ENCODE measurements around the gene S100A10. TPM values are rescaled to one million over a fixed set of nuclear protein-coding genes. Genes with fewer than 3 reads are reported as not detected.

Gene S100A10
- total RNA-seq, 1 experiment from 2014 or later, result 160 TPM

- no peak overlapping the region for H2BK120ac ChIP-seq (ENCODE audit: low read depth, low read length, poor library complexity, severe bottlenecking)
- no peak overlapping the region for H3K4ac ChIP-seq (ENCODE audit: low read depth, low read length)
- H3K27me3 ChIP-seq (ENCODE audit: insufficient read depth, low read length), result no peaks in the 10 kb centered on the region
- no peak overlapping the region for H2AK5ac ChIP-seq (ENCODE audit: insufficient read length, low read length)
- H3K79me1 ChIP-seq (ENCODE audit: insufficient read depth, low read depth, low read length, poor library complexity, severe bottlenecking), result no peaks in the 10 kb centered on the region
- H3K9ac ChIP-seq (ENCODE audit: extremely low read depth, insufficient read length, low read length), result no peak overlapping the region
- H2BK15ac ChIP-seq (ENCODE audit: low read depth, low read length), result no peak overlapping the region
- WGBS (ENCODE audit: extremely low coverage, insufficient read length, low lambda C conversion rate), result no CpG with 5 or more reads among the region's 4 CpGs
- no peak overlapping the region for H4K5ac ChIP-seq (ENCODE audit: insufficient read length, low read depth, low read length)
- H2BK20ac ChIP-seq (ENCODE audit: low read depth, low read length, poor library complexity, severe bottlenecking), result no peak overlapping the region
- H4K20me1 ChIP-seq (ENCODE audit: control insufficient read depth, insufficient read depth, insufficient read length), result no peaks in the 10 kb centered on the region
- H3K56ac ChIP-seq (ENCODE audit: insufficient read length, low read depth, low read length), result no peak overlapping the region
- no peak overlapping the region for H3K14ac ChIP-seq (ENCODE audit: insufficient read depth, low read length)
- peak; percentile 84 for TF ChIP-seq CTCF (conservative IDR thresholded peaks at IDR 0.05)
- no peak overlapping the region for H3K4me2 ChIP-seq (ENCODE audit: insufficient read depth, insufficient read length, low read length)
- no peak overlapping the region for H2BK5ac ChIP-seq (ENCODE audit: insufficient read length, low read length)
- H3K18ac ChIP-seq (ENCODE audit: insufficient read length, low read depth, low read length), result no peak overlapping the region
- H2AFZ ChIP-seq (ENCODE audit: low read length), result no peak overlapping the region
- H3K27ac Mint-ChIP-seq, result no peak overlapping the region
- H3K9me3 Mint-ChIP-seq, result no peaks in the 10 kb centered on the region
- no peaks in the 10 kb centered on the region for H3K79me2 ChIP-seq (ENCODE audit: insufficient read depth, low read length)
- no peak overlapping the region for H4K91ac ChIP-seq (ENCODE audit: insufficient read length, low read depth, low read length)
- peak; percentile 57 for DNase-seq
- no peak overlapping the region for H3K23ac ChIP-seq (ENCODE audit: insufficient read length, low read depth, low read length)
- H3K9me3 ChIP-seq (ENCODE audit: control insufficient read depth, low read depth, low read length), result no peaks in the 10 kb centered on the region
- no peak overlapping the region for H3T11ph ChIP-seq (ENCODE audit: low read length)
- peaks cover 25% of the 10 kb centered on the region in 2 experiments for H3K4me1 Mint-ChIP-seq
- H3K4me1 ChIP-seq (ENCODE audit: insufficient read depth, low read length), result peaks cover 6% of the 10 kb centered on the region; the same call in 1 of the 2 replicates
- H4K8ac ChIP-seq (replicated peaks; ENCODE audit: insufficient read length, low read depth, low read length), result no peak overlapping the region
- no peaks in the 10 kb centered on the region for H3K27me3 Mint-ChIP-seq (ENCODE audit: low read depth)
- no peak overlapping the region for H2BK12ac ChIP-seq (ENCODE audit: insufficient read length, low read depth, low read length)
- no peaks in the 10 kb centered on the region for H3K23me2 ChIP-seq (ENCODE audit: insufficient read length, low read depth, low read length, poor library complexity, severe bottlenecking)
- no peak overlapping the region for H3K27ac ChIP-seq (ENCODE audit: insufficient read length, low read depth, low read length)
- H3K36me3 Mint-ChIP-seq (ENCODE audit: insufficient read depth in 1 of 3, low read depth in 3 of 3), result no peaks in the 10 kb centered on the region
- no peak overlapping the region for H3K4me3 Mint-ChIP-seq
Observed at GRCh38 chr1:151968058-151968457, 25.6 kb downstream of the S100A10 start.

All from H9 (cell line).